HCT116 (cell line): ENCODE data around the gene TMEM266. TPM values are rescaled to one million over a fixed set of nuclear protein-coding genes. Genes with fewer than 3 reads are reported as not detected.

Experiments
- ATAC-seq: fragments of 200-7000 bp; cut with Tn5 transposase; 2 replicates; pipeline ENCODE4 v1.9.1; 2020; ENCODE audit warnings: mild to moderate bottlenecking, moderate library complexity
- BruUV-seq: library from RNA; stranded (reverse); fragments of 400-500 nt; replicated peaks from 2 replicates; lab custom pipeline; 2021; lab: Mats Ljungman, UMichigan
- CTCF ChIA-PET: fragments of 300-600 bp; sonication (Branson Sonifier 250); formaldehyde crosslinking; loops from one replicate; lab custom pipeline; 2021; ENCODE audit warnings: antibody characterized with exemption; lab: Charles Lee
- POLR2A ChIA-PET: fragments of 300-600, 350-600 bp; sonication (Branson Sonifier 250); formaldehyde crosslinking; loops from one replicate; lab custom pipeline; 2021; ENCODE audit warnings: antibody characterized with exemption; lab: Charles Lee
- RAD21 ChIA-PET, 2 experiments: fragments of 300-600 bp; sonication (Branson Sonifier 250); formaldehyde crosslinking; loops; one replicate each; lab custom pipeline; 2023; ENCODE audit warnings: low total read pairs in 2 of 2; ENCODE audit not compliant: uncharacterized antibody in 2 of 2, unreplicated experiment in 2 of 2, low non-redundant PET in 1 of 2; lab: Charles Lee
- DNase-seq: peaks from one replicate; pipeline ENCODE4 v3.0.0-alpha.2; 2010; ENCODE audit warnings: low read depth, low spot score
- H2AFZ ChIP-seq: fragments of 200-600 bp; shearing (Covaris generic), sonication (generic); 2 replicates; pipeline ENCODE4 v1.6.1; 2017; ENCODE audit warnings: low read depth, mixed run types, mixed read lengths, antibody characterized with exemption, low read length; ENCODE audit not compliant: poor library complexity, severe bottlenecking
- H3K27ac ChIP-seq: 2 replicates; pipeline ENCODE4 v1.5.1; 2012; ENCODE audit warnings: low read depth, low read length
- H3K27me3 ChIP-seq: fragments of 200-600 bp; sonication (generic); 2 replicates; pipeline ENCODE4 v1.6.1; 2016; ENCODE audit warnings: mixed run types, low read length, mixed read lengths; ENCODE audit not compliant: insufficient read depth
- H3K36me3 ChIP-seq, 2 experiments: fragments of 200-500 bp in 1 of 2; fragments of 200-600 bp in 1 of 2; sonication (Bioruptor generic) in 1 of 2; sonication (generic) in 1 of 2; 2 replicates each; pipeline versions ENCODE4 v1.5.1 to v1.6.1; 2014 to 2016; ENCODE audit warnings: low read length in 2 of 2, inconsistent platforms in 1 of 2, mixed read lengths in 1 of 2, mixed run types in 1 of 2; ENCODE audit not compliant: insufficient read depth in 2 of 2, control insufficient read depth in 1 of 2
- H3K4me1 ChIP-seq, 2 experiments: fragments of 200-600 bp in 1 of 2; sonication (generic) in 1 of 2; 2 replicates each; pipeline versions ENCODE4 v1.5.1 to v1.6.1; 2012 to 2017; ENCODE audit warnings: low read length in 2 of 2, inconsistent platforms in 1 of 2, mild to moderate bottlenecking in 1 of 2, mixed read lengths in 1 of 2, mixed run types in 1 of 2, moderate library complexity in 1 of 2; ENCODE audit not compliant: insufficient read depth in 2 of 2, control insufficient read depth in 1 of 2
- H3K4me2 ChIP-seq: fragments of 200-600 bp; sonication (generic); 2 replicates; pipeline ENCODE4 v1.6.1; 2017; ENCODE audit warnings: mixed run types, low read length, mixed read lengths
- H3K4me3 ChIP-seq, 2 experiments: fragments of 200-600 bp in 1 of 2; sonication (generic) in 1 of 2; replicated peaks in 1 of 2; 2 replicates each; pipeline ENCODE4 v1.5.1; 2011 to 2016; ENCODE audit warnings: low read length in 2 of 2, control low read depth in 1 of 2, low read depth in 1 of 2, mild to moderate bottlenecking in 1 of 2, mixed read lengths in 1 of 2, mixed run types in 1 of 2
- H3K79me2 ChIP-seq: fragments of 200-600 bp; sonication (generic); 2 replicates; pipeline ENCODE4 v1.6.1; 2017; ENCODE audit warnings: mild to moderate bottlenecking, mixed run types, low read length, moderate library complexity, mixed read lengths; ENCODE audit not compliant: insufficient read depth
- H3K9ac ChIP-seq: fragments of 200-600 bp; sonication (generic); 2 replicates; pipeline ENCODE4 v1.6.1; 2016; ENCODE audit warnings: low read length, mixed read lengths
- H3K9me2 ChIP-seq: fragments of 200-600 bp; sonication (generic), shearing (Covaris generic); 2 replicates; pipeline ENCODE4 v1.6.1; 2017; ENCODE audit warnings: mixed run types, mild to moderate bottlenecking, moderate library complexity; ENCODE audit not compliant: insufficient read depth
- H3K9me3 ChIP-seq, 2 experiments: fragments of 200-500 bp in 1 of 2; fragments of 200-600 bp in 1 of 2; sonication (Bioruptor generic) in 1 of 2; sonication (generic) in 1 of 2; 2 replicates each; pipeline ENCODE4 v1.6.1; 2014 to 2017; ENCODE audit warnings: low read length in 2 of 2, mixed read lengths in 2 of 2, inconsistent platforms in 1 of 2, low read depth in 1 of 2, mild to moderate bottlenecking in 1 of 2, mixed run types in 1 of 2, moderate library complexity in 1 of 2; ENCODE audit not compliant: control insufficient read depth in 1 of 2, insufficient read depth in 1 of 2
- H4K20me1 ChIP-seq: fragments of 200-600 bp; sonication (generic), shearing (Covaris generic); 2 replicates; pipeline ENCODE4 v1.6.1; 2017; ENCODE audit warnings: mixed run types, mild to moderate bottlenecking, moderate library complexity; ENCODE audit not compliant: insufficient read depth
- JUND ChIP-seq: IDR thresholded peaks from 2 replicates; pipeline ENCODE4 v1.6.1; 2012
- MAX ChIP-seq: IDR thresholded peaks from 2 replicates; pipeline ENCODE4 v1.6.1; 2012
- REST ChIP-seq: IDR thresholded peaks from 2 replicates; pipeline ENCODE4 v1.6.1; 2012; ENCODE audit warnings: low read depth
- SIN3A ChIP-seq: IDR thresholded peaks from 2 replicates; pipeline ENCODE4 v1.6.1; 2012; ENCODE audit warnings: low read depth
- SP1 ChIP-seq: IDR thresholded peaks from 2 replicates; pipeline ENCODE4 v1.6.1; 2012; ENCODE audit warnings: low read depth
- TCF7L2 ChIP-seq: IDR thresholded peaks from 2 replicates; pipeline ENCODE4 v1.7.0; 2011; ENCODE audit warnings: borderline replicate concordance, inconsistent platforms; ENCODE audit not compliant: insufficient read depth, insufficient read length; ENCODE audit errors: extremely low read depth
- YY1 ChIP-seq: IDR thresholded peaks from 2 replicates; pipeline ENCODE4 v1.6.1; 2011; ENCODE audit warnings: low read length, low read depth, moderate library complexity, mild to moderate bottlenecking; ENCODE audit not compliant: insufficient replicate concordance; ENCODE audit errors: extremely low read depth
- ZBTB33 ChIP-seq: IDR thresholded peaks from 2 replicates; pipeline ENCODE4 v1.6.1; 2011; ENCODE audit warnings: mild to moderate bottlenecking, low read length, moderate library complexity; ENCODE audit not compliant: insufficient replicate concordance; ENCODE audit errors: extremely low read depth
- ZNF274 ChIP-seq: fragments of 200-500 bp; sonication (Bioruptor generic); IDR thresholded peaks from 2 replicates; pipeline ENCODE4 v1.6.1; 2014; ENCODE audit warnings: mild to moderate bottlenecking, low read depth, low read length, inconsistent platforms
- intact Hi-C: fragments of 100-400 bp; cut with micrococcal nuclease; formaldehyde crosslinking; loops from 2 replicates; pipeline ENCODE4 v1.10.0; 2022
- total RNA-seq: library from RNA; stranded (reverse); gene quantifications from one replicate; pipeline ENCODE4 v1.2.1, GENCODE V29; 2021; ENCODE audit not compliant: unreplicated experiment
- TF ChIP-seq, protein P1 (sequence below): IDR thresholded peaks from 2 replicates; pipeline ENCODE4 v1.6.1; 2012

The TMEM266 gene
- total RNA-seq, 1 experiment from 2014 or later: 0.91 TPM

DNA sequence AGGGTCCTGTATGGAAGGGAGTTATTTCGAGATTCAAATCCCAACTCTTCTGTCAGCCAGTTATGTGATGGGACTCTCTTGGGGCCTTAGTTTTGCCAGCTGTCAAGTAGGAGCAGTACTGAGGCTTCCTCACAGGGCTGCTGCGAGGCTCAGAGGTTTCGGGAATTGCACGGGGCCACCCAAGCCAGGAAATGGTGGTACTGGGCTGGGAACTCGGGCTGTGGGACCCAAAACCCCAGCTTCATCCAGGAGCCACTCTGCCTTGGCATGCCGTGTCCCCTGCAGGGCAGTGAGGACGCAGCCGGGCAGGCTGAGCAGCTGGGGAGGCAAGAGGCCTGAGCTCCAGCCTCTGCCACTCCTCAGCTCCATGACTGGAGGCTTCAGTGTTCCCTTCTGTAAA, 132.9 kb downstream of the TMEM266 start (continued):
- TF ChIP-seq REST (no peak), ZBTB33 (no peak), SIN3A (no peak), JUND (no peak), ZNF274 (no peak), YY1 (no peak), TCF7L2 (no peak)
- TF ChIP-seq, protein P1, sequence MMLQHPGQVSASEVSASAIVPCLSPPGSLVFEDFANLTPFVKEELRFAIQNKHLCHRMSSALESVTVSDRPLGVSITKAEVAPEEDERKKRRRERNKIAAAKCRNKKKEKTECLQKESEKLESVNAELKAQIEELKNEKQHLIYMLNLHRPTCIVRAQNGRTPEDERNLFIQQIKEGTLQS: no peak

- peaks cover 32 to 43% of the 10 kb centered on the region in 2 experiments for H3K4me1 ChIP-seq
- CTCF ChIA-PET: interaction anchor here (0.9 kb wide), 1 partner anchor 8 kb away, joined by 3 read pairs; no protein-coding TSS in a partner anchor
- TF ChIP-seq SP1 (no peak), JUND (no peak), MAX (no peak)
- TF ChIP-seq, all 23 proteins: peak for 0
- H3K27ac ChIP-seq: no peak overlapping the region
- H3K79me2 ChIP-seq: no peaks in the 10 kb centered on the region
- H3K36me3 ChIP-seq: no peaks in the 10 kb centered on the region
- no peaks in the 10 kb centered on the region for H3K9me3 ChIP-seq
- intact Hi-C loops: no loop called here
- POLR2A ChIA-PET: no interaction called here
- no peaks in the 10 kb centered on the region for H3K27me3 ChIP-seq
- H3K9ac ChIP-seq: no peak overlapping the region
- ATAC-seq (no peak), DNase-seq (no peak)
- H3K4me2 ChIP-seq: no peak overlapping the region
- no TSS peak for BruUV-seq
- RAD21 ChIA-PET: no interaction called here
- no peak overlapping the region for H3K4me3 ChIP-seq
- no peaks in the 10 kb centered on the region for H4K20me1 ChIP-seq
- no peak overlapping the region for H2AFZ ChIP-seq
- no peaks in the 10 kb centered on the region for H3K9me2 ChIP-seq
Measured at GRCh38 chr15:76193934-76194333, 134.1 kb downstream of the TMEM266 start.
